Activated naive CD8-positive, alpha-beta T cell treated with anti-CD3 and anti-CD28 coated beads, Interleukin-2, amount 50 U/mL, for 16 hours (primary cell): ENCODE measurements around the gene FOXE3.
"Not testable (repeated sequence)": the region's sequence is repeated elsewhere in the genome, so short reads cannot be mapped to it uniquely, and the experiment has no call there.

ENCODE experiments used
- DNase-seq: peaks from one replicate; pipeline ENCODE4 v3.0.0-alpha.2; 2020; ENCODE audit warnings: low read depth, low spot score

Gene FOXE3

GRCh38 chr1:47449822-47450552, 33.9 kb downstream of the FOXE3 start:
- no peak for DNase-seq

- DNase-seq = no peak
Measured at GRCh38 chr1:47450606-47451005, 34.5 kb downstream of the FOXE3 start.

GRCh38 chr1:47452426-47452825, 36.3 kb downstream of the FOXE3 start:
- DNase-seq = no peak

GRCh38 chr1:47453910-47454309, 37.8 kb downstream of the FOXE3 start:
- not testable (repeated sequence) for DNase-seq

GRCh38 chr1:47456250-47456649, 40.2 kb downstream of the FOXE3 start:
- no peak for DNase-seq

- DNase-seq = not testable (repeated sequence)
Measured at GRCh38 chr1:47457547-47457946, 41.5 kb downstream of the FOXE3 start.

- DNase-seq = no peak
Measured at GRCh38 chr1:47459253-47459788, 43.2 kb downstream of the FOXE3 start.

- DNase-seq = no peak
Measured at GRCh38 chr1:47460040-47460439, 44.0 kb downstream of the FOXE3 start.

GRCh38 chr1:47460456-47460855, 44.4 kb downstream of the FOXE3 start:
- no peak for DNase-seq

GRCh38 chr1:47465605-47466004, 49.5 kb downstream of the FOXE3 start:
- DNase-seq = no peak
